Stimulated activated naive CD4-positive, alpha-beta T cell (primary cell): ENCODE data around the gene GTF3C2.
"Not testable (repeated sequence)": the region's sequence is repeated elsewhere in the genome, so short reads cannot be mapped to it uniquely, and the experiment has no call there.

Experiments used
- DNase-seq, 6 experiments: peaks; one replicate each; lab custom pipeline; 2025; lab: John Stamatoyannopoulos, UW

Gene GTF3C2

GRCh38 chr2:27320958-27321543 lies 35.5 kb downstream of the GTF3C2 start:
- no peak for DNase-seq

DNA sequence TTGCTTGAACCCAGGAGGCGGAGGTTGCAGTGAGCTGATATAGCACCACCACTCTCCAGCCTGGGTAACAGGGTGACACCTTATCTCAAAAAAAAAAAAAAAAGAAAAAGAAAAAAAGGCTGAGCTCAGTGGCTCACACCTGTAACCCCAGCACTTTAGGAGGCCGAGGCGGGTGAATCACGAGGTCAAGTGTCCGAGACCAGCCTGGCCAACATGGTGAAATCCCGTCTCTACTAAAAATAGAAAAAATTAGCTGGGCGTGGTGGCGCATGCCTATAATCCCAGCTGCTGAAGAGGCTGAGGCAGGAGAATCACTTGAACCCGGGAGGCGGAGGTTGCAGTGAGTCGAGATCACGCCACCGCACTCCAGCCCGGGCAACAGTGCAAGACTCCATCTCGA lies 36.7 kb downstream of the GTF3C2 start:
- DNase-seq, result not testable (repeated sequence)

GRCh38 chr2:27316655-27317412 lies 39.7 kb downstream of the GTF3C2 start:
- DNase-seq, result no peak

DNA sequence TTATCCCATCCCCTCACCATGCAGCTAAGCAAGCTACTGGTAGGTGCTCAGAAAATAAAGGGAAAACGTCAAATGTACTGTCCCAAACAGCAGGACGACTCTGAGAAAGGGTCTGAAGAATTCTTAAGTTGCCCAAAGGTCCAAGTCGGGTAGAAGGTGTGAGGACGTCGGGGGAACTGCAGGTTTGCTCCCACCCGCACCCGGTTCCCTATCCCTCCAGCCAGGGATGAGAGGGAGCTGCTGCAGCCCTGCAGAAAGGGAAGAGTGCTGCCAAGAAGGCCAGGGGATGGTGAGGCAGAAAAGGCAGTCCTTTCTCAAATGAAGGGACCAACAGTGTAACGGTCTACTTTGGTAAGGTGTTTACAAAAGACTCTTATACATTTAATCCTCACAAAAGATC lies 41.4 kb downstream of the GTF3C2 start:
- DNase-seq, result no peak

DNA sequence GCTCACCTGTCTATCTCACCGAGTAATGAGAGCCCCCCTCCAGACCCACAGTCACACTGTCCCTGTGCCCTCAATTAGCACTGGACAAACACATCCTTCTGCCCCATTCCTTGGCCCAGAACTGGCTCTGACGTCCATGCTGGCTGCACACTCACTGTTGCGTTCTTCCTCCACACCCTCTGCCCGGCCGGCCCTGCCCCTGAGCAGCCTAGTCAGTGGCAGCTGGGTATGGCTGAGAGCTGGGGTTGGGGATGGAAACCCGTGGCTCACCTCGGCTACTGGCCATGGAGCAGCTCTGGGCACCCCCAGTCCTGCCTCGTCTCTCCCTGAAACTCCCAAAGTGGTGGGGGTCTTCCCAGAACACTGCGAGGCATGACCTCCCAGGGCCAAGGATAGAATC lies 41.9 kb downstream of the GTF3C2 start:
- no peak for DNase-seq

DNA sequence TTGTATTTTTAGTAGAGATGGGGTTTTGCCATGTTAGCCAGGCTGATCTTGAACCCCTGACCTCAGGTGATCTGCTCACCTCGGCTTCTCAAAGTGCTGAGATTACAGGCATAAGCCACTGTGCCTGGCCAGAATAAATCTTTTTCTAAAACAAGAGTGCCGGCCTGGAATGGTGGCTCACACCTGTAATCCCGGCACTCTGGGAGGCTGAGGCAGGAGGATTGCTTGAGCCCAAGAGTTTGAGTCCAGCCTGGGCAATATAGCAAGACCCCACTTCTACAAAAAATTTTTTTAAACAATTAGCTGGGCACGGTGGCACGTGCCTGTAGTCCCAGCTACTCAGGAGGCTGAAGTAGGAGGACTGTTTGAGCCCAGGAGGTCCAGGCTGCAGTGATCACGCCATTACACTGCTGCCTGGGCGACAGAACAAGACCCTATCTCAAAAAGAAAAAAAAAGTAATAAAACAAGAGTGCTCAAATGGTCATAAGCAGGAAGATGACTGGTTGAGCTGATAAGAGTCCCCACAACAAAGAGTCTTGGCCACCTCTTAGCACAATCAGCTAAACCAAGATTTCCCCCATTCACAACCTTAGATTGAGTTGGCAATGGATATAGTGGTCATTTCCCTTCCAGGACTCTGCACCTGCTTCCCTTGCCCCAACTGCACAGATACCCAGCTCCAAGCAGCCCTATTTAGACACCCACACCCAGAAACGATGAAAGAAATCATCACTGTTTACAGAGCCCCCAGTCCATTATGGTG lies 42.5 kb downstream of the GTF3C2 start:
- DNase-seq, result no peak

DNA sequence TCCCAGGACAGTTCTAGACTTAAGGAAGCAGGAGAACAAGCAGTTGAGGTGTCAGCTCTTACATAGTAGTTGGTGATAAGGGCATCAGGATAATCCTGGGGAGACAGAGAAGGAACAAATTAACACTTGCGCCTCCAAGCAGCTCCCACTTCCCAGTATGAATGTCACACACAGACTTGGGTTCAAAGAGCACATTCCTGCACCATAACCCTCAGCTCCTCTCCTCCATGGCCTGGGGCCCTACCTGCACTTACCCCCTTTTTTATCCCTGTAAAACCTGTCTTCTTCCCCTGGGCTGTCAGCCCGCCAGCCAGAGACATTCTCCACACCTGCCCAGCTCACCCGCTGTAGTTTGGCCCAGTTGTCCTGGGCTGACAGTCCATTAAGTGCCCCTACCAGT lies 44.4 kb downstream of the GTF3C2 start:
- DNase-seq, result no peak

GRCh38 chr2:27309651-27310050 lies 46.9 kb downstream of the GTF3C2 start:
- DNase-seq, result no peak

DNA sequence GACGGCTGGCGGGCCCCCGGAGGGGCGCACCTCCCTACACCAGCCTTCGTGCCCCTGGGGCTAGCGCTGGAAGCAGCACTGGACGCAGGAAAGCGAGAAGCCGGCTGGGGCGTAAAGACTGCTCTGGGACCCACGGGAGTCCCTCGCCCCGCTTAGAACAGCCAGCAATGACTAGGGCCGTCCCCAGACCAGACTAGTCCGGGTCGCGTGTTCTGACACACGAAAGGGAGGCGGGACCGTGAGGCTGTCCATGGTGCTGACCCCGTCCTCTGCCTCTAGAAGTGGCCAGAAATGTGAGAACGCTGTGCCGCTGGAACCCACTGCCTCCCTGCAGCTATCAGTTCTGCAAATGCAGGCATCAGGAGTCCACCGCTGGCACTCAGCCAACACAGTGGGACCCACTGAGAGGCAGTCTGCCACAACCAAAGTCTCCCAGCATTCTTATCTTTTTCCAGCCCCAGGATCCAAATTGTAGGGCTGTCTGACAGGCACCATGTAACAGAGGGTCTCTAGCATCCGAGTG lies 48.1 kb downstream of the GTF3C2 start, which contains the start of gene UCN:
Gene UCN, minus strand, starts transcription at position 87 of the 523 bp plus-strand sequence. CDS start 550 bp downstream, outside the sequence.
- DNase-seq, result no peak

DNA sequence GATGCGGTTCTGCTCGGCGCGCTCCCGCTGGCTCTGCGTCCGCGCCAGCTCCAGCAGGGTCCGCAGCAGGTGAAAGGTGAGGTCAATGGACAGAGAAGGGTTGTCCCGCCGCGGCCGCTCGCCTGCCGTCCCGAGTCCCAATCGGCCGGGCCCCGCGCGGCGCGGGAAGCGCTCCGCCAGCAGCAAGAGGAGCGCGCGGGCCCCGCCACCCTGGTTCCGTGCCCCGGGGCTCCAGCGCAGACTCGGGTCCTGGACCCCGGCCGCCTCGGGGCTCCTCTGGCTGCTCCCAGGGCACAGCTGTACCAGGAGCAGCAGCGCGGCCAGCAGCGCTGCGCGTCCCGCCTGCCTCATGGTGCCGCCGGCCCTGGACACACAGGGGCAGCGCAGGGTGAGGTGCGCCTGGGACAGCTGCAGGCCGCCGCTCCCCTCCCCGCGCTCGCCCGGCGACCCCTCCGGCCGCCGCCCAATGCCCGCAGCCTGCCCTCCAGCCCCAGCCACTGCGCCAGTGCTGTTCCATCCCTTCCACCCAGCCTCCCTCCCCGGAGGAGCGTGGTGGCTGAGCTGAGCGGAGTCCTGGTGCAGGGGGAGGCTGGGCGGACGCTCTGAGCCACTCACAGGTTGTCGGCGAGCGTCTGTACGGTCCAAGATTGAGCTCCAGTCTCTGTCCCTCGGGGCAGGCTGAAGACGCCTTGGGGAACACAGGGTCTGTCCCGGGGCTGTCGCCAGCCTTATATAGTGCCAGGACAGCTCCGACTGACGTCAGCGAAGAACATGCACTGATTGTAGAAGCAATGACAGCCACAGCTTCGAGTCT lies 48.8 kb downstream of the GTF3C2 start:
- DNase-seq, result no peak

DNA sequence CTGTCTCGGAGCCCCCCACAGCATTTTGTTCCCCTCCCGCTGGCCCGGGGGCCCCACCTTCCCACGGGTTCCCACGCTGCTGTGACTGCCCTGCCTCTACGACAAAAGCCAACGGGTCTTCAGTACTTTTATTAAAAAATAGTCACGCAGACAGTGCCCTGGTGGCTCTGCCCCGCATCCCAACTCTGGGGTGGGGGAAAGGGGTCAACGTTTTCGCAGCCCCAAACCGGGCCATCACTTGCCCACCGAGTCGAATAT lies 49.3 kb downstream of the GTF3C2 start:
- DNase-seq, result no peak

GRCh38 chr2:27306573-27307286 lies 49.8 kb downstream of the GTF3C2 start:
- DNase-seq, result peak in 4 of 6 experiments; percentile 6 to 32 (median 20)

DNA sequence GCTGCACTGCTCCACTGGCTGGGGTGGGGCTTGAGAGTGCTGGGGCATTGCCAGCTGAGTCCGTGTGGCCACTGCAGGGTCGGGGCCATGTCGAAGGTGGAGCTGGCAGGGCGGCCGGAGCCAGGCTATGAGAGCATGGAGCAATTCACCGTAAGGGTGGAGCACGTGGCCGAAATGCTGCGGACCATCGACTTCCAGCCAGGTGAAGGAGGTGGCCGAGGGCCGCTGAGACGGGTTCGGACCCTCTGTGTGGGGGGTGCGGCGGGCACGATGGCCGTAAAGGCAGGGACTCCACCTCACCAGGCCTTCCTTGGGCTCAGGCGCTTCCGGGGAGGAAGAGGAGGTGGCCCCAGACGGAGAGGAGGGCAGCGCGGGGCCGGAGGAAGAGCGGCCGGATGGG lies 50.4 kb downstream of the GTF3C2 start:
- DNase-seq, result no peak

- no peak for DNase-seq
Observed at GRCh38 chr2:27305516-27305915, 51.0 kb downstream of the GTF3C2 start.

DNA sequence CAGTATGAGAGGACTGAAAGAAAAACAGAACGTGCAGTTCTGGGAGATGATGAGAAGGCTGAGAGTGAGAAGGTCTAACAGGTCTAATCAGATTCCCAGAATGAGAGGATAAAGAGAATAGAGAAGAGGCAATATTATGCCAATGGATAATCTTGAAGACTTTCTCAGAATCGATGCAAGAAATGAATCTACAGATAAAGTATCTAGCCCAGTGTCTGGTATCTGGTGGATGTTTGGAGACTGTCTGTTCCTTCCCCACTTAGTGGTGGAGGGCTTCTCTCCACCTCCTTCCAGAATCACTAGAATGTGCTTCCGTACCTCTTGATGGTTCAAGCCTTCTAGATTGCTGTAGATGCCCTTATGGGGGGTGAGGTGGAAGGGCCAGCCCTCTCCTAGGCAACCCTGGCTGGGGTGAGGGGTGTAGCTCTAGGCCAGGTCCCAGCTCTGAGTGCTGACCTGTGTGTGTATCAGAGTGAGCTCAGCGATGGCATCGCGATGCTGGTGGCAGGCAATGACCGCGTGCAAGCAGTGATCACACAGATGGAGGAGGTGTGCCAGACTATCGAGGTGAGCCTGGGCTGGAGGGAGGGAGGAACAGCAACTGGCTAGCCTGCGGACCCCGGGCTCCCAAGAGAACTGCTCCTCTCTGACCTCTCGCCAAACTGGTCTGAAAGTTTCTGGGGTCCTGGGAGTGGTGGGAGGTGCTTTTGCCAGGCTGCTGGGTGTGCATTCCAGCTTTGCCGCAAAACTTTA lies 51.9 kb downstream of the GTF3C2 start:
- DNase-seq, result no peak

DNA sequence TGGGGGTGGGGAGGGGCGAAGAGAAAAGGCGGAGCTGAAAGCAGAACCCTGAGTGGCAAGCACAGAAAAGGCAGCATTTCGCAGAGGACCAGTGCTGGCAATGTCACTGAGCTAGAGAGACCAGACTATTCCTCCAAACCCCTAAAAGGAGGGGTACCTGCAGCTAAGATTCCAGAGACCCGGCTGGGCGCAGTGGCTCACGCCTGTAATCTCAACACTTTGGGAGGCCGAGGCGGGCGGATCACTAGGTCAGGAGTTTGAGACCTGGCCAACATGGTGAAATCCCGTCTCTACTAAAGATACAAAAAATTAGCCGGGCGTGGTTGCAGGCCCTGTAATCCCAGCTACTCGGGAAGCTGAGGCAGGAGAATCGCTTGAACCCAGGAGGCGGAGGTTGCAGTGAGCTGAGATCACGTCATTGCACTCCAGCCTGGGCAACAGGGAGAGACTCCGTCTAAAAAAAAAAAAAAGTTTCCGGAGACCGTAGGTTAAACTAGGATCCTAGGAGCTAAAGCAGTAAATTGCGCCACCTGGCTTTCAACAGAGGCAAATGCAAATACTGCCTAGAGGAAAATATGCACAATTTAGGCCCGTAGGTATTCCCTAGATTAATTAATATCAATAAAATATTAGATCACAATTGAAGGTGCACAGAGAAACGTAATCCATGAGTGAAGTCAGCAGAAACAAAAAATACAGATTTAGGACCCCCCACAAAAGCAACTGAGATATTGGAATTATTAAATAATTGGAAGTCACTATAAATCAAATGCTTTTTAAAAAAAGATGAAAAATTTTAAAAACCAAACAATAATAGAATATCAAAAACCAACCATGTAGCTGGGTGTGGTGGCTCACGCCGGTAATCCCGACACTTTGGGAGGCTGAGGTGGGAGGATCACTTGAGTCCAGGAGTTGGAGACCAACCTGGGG lies 53.2 kb downstream of the GTF3C2 start:
- DNase-seq, result peak; percentile 17 to 63 (median 40)

DNA sequence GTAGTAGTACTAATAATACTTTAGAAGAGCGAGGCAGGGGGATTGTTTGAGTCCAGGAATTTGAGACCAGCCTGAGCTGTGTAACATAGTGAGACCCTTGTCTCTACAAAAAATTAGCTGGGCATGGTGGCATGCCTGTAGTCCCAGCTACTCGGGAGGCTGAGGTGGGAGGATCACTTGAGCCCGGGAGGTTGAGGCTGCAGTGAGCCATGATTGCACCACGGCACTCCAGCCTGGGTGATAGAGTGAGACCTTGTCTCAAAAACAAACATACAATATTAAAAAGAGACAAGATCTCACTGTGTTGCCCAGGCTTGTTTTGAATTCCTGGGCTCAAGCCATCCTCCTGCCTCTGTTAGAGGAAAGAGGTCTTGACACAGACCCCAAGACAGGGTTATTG lies 56.0 kb downstream of the GTF3C2 start:
- DNase-seq, result not testable (repeated sequence)

GRCh38 chr2:27298391-27299080 lies 58.0 kb downstream of the GTF3C2 start:
- DNase-seq, result no peak

DNA sequence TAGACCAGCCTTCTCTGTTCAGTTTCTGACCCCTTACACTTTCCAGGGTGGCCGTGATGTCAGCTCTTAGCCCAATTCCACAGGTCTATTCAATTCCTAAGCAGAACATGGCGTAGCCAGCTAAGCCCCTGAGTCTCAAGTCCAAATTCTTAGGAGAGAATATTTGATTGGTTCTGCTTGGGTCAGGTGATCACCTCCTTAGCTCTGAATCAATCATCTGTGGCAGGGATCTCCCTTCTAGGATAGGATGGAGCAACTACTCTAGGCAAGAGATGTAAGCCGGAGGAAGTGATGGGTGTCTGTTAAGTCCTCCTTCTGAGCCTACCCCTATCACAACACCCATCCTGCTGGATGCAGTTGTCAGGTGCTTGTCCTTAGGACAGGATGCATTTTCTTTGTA lies 59.4 kb downstream of the GTF3C2 start:
- no peak for DNase-seq
